ENCODE measurements around the gene CD40. TPM values are rescaled to one million over a fixed set of nuclear protein-coding genes. Genes with fewer than 3 reads are reported as not detected.

Gene CD40
- 6.2 and 7.8 TPM in 2 replicates for total RNA-seq

DNA sequence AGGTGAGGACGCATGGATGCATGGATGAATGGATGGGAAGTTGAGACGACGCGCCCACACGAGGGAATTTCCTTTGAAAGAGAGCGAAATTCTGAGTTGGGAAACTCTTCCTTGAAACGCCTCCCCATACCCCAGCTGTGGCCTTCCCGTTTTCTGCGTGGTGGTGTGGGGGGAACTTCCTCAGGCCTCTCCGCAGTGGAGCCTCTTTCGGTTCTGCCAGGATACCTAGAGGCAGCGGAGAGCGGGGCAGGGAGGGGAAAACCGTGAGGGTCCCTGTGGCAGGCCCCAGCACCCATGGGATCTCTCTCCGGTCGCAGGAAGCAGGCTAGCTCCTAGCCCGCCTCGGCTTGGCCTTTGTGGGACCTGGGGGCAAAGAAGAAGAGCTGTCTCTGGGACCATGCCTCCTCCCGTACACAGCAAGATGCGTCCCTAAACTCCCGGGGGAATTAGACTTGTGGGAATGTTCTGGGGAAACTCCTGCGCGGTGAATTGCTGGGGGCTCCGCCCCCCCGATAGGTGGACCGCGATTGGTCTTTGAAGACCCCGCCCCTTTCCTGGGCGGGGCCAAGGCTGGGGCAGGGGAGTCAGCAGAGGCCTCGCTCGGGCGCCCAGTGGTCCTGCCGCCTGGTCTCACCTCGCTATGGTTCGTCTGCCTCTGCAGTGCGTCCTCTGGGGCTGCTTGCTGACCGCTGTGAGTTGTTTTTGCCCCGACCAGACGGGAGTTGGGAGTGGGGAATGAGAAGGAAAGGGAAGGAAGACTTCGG, at the start of gene CD40:
TSS of gene CD40 (plus strand) at position 611 of the 764 bp plus-strand sequence. CDS start at position 641, 30 bp downstream.

DNA sequence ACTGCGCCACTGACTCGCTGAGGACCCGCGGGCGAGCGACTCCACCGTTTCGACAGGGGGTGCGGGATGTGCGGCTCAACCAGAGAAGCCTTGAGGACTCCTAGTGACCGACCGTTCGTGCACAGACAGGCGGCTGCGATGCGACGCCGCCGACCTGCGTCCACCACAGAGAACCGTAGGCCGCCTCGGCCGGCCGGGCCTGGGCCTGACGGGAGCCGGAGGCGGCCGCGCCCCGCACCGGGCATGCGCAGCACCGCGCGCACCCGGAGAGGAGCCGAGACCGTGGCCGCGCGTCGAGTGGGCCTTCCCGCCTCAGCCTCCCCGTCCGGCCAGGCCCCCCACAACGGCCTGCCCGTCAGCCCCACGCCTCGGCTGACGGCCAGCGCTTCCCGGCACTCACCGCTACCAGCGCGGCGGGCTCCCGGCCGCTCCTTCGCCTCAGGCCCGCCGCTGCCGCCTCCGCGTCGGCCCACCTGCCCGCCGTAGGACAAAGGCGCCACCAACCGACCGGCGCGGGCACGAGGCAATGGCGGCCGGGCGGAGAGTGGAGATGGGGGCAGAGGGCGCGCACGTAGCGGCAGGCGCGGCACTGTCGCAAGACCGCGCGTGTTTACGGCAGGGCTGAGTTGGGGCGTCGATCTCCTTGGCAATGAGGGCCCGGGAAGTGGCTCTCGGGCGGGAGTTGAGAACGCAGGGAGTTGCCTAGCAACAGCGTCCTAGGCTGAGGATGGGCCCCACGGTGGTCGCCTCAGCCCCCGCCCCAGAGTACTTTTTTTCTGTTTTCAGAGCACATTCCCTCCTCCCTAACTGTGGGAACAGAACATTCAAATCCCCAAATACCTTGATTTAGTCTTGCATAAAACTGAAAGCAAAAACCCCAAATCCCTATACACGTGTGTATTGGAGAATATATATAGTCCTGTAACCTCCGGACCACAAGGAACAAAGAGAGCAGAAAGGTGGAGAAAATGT, 28.4 kb upstream of the CD40 start, which contains the start of gene NCOA5:
TSS of gene NCOA5 (minus strand) at position 546 of the 972 bp plus-strand sequence. CDS start 10,538 bp downstream, outside the sequence.

Other genes with a start within 250 kb of the CD40 start
- gene ZSWIM1, start 237.1 kb upstream of the CD40 start, total RNA-seq, result 6.8 and 9.0 TPM in 2 replicates
- 0.33 TPM in 1 of 2 replicates, not detected in the other for gene SPATA25, start 230.7 kb upstream of the CD40 start, total RNA-seq
- 2.0 and 2.3 TPM in 2 replicates for gene NEURL2, start 227.1 kb upstream of the CD40 start, total RNA-seq
- 24.1 and 39.4 TPM in 2 replicates for gene CTSA, start 227.0 kb upstream of the CD40 start, total RNA-seq
- 68.9 and 99.4 TPM in 2 replicates for gene PLTP, start 206.2 kb upstream of the CD40 start, total RNA-seq
- 11.2 and 19.6 TPM in 2 replicates for gene PCIF1, start 183.6 kb upstream of the CD40 start, total RNA-seq
- gene ZNF335, start 146.1 kb upstream of the CD40 start, total RNA-seq, result 10.8 and 15.0 TPM in 2 replicates
- 10.5 and 10.7 TPM in 2 replicates for gene MMP9, start 109.4 kb upstream of the CD40 start, total RNA-seq
- gene SLC12A5, start 89.1 kb upstream of the CD40 start, total RNA-seq, result 0.56 and 0.98 TPM in 2 replicates
- gene NCOA5, start 28.4 kb upstream of the CD40 start, total RNA-seq, result 12.7 and 13.4 TPM in 2 replicates
- gene CDH22, start 190.2 kb downstream of the CD40 start, total RNA-seq, result not detected in 2 replicates